ENCODE data around the gene CDC42BPB.

Gene CDC42BPB

GRCh38 chr14:102996941-102997340 is 60.4 kb downstream of the CDC42BPB start:
- no peak for DNase-seq (ENCODE audit: low read depth, low spot score)

- no peak for DNase-seq (ENCODE audit: low read depth, low spot score)
Measured at GRCh38 chr14:102994689-102995088, 62.7 kb downstream of the CDC42BPB start.

- no peak for DNase-seq (ENCODE audit: low read depth, low spot score)
Measured at GRCh38 chr14:102993523-102993922, 63.8 kb downstream of the CDC42BPB start.

GRCh38 chr14:102991376-102991775 is 66.0 kb downstream of the CDC42BPB start:
- DNase-seq (ENCODE audit: low read depth, low spot score) = no peak

GRCh38 chr14:102988054-102988453 is 69.3 kb downstream of the CDC42BPB start:
- no peak for DNase-seq (ENCODE audit: low read depth, low spot score)

- no peak for DNase-seq (ENCODE audit: low read depth, low spot score)
Measured at GRCh38 chr14:102986810-102987579, 70.4 kb downstream of the CDC42BPB start.

GRCh38 chr14:102985665-102986064 is 71.7 kb downstream of the CDC42BPB start:
- DNase-seq (ENCODE audit: low read depth, low spot score) = no peak

GRCh38 chr14:102984336-102985102 is 72.8 kb downstream of the CDC42BPB start:
- no peak for DNase-seq (ENCODE audit: low read depth, low spot score)

GRCh38 chr14:102983496-102983895 is 73.9 kb downstream of the CDC42BPB start:
- no peak for DNase-seq (ENCODE audit: low read depth, low spot score)

- DNase-seq (ENCODE audit: low read depth, low spot score) = no peak
Measured at GRCh38 chr14:102982852-102983470, 74.4 kb downstream of the CDC42BPB start.

- DNase-seq (ENCODE audit: low read depth, low spot score) = no peak
Measured at GRCh38 chr14:102980409-102980810, 76.9 kb downstream of the CDC42BPB start.

- DNase-seq (ENCODE audit: low read depth, low spot score) = no peak
Measured at GRCh38 chr14:102979406-102979805, 77.9 kb downstream of the CDC42BPB start.

GRCh38 chr14:102977475-102977874 is 79.9 kb downstream of the CDC42BPB start:
- DNase-seq (ENCODE audit: low read depth, low spot score) = no peak

GRCh38 chr14:102975662-102976061 is 81.7 kb downstream of the CDC42BPB start:
- no peak for DNase-seq (ENCODE audit: low read depth, low spot score)

GRCh38 chr14:102973706-102974285 is 83.6 kb downstream of the CDC42BPB start:
- no peak for DNase-seq (ENCODE audit: low read depth, low spot score)

GRCh38 chr14:102971836-102972606 is 85.3 kb downstream of the CDC42BPB start:
- DNase-seq (ENCODE audit: low read depth, low spot score) = no peak

GRCh38 chr14:102971314-102971713 is 86.0 kb downstream of the CDC42BPB start:
- no peak for DNase-seq (ENCODE audit: low read depth, low spot score)

- no peak for DNase-seq (ENCODE audit: low read depth, low spot score)
Measured at GRCh38 chr14:102970496-102970895, 86.9 kb downstream of the CDC42BPB start.

GRCh38 chr14:102969901-102970300 is 87.4 kb downstream of the CDC42BPB start:
- DNase-seq (ENCODE audit: low read depth, low spot score) = no peak

- no peak for DNase-seq (ENCODE audit: low read depth, low spot score)
Measured at GRCh38 chr14:102969060-102969791, 88.1 kb downstream of the CDC42BPB start.

GRCh38 chr14:102968306-102968705 is 89.0 kb downstream of the CDC42BPB start:
- DNase-seq (ENCODE audit: low read depth, low spot score) = no peak
